ENCODE measurements around the gene PRPS2.

The PRPS2 gene

DNA sequence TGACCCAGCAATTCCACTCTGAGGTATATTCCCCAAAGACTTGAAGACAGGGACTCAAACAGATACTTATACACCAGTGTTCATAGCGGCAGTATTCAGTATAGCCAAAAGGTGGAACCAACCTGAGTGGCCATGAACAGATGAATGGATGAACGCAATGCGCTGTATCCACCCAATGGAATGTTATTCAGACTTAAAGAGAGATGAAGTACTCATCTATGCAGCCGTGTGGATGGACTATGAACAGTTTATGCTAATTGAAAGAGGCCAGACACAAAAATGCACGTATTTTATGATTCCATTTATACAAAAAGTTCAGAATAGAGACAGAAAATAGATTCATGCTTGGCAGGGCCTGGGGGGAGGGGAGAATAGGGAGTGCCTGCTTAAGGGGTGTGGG, 26.3 kb downstream of the PRPS2 start:
- no peak for DNase-seq (ENCODE audit: low read depth)

DNA sequence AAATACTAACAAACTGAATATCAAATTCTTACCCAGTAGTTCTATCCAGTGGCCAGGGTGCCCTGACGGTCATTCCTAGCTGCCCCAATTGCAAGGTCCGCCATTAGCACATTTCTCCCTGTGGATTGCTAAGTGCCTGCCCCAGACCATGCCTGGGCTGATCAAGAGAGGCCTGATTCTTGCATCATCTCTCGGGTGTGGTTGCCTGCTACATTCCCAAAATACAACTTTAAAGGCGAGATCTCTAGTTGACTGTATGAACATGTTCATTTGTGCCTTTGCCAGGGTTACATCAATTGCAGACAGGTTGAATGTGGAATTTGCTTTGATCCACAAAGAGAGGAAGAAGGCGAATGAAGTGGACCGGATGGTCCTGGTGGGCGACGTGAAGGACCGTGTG, 28.0 kb downstream of the PRPS2 start:
- DNase-seq (ENCODE audit: low read depth): no peak

DNA sequence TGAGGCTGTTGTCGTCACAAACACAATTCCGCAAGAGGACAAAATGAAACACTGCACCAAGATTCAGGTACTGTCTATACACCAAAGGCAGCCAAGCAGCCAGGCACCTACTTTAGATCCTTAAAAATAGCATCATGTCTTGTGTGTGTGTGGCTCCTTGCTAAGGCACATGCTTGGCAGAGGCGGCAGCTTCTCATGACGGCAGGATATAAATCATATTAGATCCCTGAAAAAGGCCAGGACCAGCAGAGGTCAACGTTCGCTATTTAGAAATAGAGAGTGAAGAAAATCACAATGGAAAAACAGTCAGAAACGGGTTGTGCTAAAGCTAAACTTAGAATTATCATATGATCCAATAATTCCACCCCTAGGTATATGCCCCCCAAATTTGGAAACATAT, 29.5 kb downstream of the PRPS2 start:
- DNase-seq (ENCODE audit: low read depth): no peak

DNA sequence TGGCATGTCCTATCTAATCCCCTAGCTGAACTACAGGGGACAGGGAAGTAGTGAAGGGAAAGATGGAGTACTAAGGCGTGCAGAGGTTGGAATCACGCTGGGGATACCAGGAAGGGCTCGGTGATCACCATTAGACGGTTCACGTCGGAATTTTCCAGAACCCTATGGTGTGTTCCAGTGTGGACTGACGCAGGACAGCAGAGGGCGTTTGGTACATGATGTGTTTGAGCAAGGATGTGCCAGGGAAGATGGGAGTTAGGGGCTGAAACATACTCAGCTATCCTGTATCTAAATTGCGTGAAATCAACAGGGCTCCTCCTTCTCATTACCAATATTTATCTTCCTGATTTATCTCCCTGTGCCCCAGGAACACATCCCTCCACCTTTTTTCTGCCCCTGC, 33.7 kb downstream of the PRPS2 start:
- no peak for DNase-seq (ENCODE audit: low read depth)

DNA sequence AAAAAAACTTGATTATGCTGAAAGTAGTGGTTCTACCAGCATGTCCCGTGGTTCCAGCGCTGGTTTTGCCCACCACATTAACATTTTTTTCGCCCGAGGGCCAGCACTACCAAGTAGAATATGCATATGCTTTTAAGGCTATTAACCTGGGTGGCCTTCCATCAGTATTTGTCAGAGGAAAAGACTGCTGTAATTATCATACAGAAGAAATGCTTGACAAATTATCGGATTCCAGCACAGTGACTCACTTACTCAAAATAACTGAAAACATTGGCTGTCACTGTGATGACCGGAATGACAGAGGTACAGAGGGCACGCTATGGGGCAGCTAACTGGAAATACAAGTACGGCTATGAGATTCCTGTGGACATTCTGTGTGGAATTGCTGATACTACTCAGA, 34.6 kb downstream of the PRPS2 start:
- no peak for DNase-seq (ENCODE audit: low read depth)

DNA sequence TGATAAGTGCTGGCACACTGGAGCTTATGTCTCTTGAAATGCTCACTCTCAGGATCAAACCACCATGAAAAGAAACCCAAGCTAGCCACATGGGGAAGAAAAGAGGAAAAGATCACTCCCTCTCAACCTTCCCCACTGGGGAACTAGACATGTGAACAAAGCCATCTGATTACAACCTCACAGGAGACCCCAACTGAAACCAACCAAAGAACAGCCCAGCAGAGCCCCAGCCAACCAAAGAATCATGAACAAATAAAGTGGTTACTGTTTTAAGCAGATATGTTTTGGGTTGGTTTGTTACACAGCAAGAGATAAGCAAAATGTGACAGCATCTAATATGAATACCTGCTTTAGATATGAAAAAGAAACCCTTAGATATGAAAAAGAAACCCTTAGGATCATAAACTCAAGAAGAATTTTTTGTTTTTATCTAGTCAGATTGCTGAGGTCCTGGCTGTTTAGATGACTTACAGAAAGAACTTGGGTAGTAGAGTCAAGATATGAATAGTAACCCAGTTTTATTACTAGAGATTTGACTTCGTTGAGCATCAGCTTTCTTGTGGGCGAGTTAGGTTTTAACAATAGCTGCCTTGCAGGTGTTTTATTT, 52.0 kb downstream of the PRPS2 start:
- no peak for DNase-seq (ENCODE audit: low read depth)

DNA sequence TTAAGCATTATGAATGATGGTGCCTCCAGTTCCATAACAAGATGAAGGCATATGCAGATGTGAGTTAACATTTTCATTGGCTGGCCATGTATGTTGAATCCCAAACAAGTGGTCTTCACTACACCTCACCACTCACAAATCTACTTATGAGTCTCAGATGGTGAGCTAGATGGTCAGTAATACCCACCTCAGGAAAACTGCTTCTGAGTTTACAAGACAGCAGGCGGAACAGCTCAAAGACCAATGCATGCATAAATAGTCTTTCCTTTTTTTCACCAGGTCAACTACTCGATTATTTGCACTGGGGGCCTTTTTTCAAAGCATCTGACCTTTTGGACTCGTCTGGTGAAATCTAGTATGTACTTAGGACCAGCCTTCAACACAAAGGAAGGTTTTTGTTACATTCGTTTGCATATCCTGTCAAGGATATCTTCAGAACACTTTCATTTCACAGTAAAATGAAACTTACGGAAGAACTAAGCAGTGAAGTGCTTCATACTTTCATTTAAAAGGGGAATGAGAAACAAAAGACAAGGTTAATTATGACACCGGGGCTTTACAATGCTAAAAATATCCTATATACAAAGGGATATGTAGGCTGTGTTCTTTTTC, 52.6 kb downstream of the PRPS2 start:
- DNase-seq (ENCODE audit: low read depth): no peak

DNA sequence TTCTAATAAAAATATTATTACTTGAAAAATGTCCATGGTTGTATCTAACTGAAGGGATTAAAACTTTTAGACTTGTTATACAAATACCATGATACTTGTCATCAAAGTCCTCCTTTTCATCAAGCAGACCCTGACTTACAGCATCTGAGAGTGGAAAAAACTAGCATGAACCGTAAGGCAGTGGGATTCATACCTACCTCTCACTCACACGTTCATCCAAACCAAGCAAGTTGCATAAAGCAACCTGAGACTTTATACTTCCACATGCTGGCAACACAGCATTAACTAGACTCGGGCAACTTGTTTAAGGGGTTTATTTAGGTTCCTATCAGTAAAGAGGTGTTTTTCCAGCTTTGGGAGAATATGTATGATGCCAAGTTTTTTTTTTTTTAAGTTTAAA, 53.1 kb downstream of the PRPS2 start:
- DNase-seq (ENCODE audit: low read depth): no peak

DNA sequence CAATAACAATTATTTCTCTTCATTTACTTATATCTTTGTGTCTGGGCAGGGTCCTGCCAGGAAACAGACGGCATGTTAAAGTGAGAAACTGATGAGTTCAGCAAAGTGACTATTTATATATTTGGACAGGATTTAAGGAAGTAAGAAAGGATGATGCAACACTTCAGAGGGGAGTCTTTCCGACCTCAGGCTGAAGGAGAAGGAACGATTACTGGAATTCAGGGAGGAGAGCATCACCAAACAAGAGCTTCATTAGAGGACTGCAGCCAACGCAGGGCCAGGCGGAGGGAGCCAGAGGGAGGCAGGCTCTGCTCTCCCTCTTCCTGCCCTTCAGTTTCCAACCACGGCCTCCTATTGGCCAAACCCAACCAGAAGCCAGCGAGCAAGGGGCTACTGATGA, 74.1 kb downstream of the PRPS2 start:
- no peak for DNase-seq (ENCODE audit: low read depth)

DNA sequence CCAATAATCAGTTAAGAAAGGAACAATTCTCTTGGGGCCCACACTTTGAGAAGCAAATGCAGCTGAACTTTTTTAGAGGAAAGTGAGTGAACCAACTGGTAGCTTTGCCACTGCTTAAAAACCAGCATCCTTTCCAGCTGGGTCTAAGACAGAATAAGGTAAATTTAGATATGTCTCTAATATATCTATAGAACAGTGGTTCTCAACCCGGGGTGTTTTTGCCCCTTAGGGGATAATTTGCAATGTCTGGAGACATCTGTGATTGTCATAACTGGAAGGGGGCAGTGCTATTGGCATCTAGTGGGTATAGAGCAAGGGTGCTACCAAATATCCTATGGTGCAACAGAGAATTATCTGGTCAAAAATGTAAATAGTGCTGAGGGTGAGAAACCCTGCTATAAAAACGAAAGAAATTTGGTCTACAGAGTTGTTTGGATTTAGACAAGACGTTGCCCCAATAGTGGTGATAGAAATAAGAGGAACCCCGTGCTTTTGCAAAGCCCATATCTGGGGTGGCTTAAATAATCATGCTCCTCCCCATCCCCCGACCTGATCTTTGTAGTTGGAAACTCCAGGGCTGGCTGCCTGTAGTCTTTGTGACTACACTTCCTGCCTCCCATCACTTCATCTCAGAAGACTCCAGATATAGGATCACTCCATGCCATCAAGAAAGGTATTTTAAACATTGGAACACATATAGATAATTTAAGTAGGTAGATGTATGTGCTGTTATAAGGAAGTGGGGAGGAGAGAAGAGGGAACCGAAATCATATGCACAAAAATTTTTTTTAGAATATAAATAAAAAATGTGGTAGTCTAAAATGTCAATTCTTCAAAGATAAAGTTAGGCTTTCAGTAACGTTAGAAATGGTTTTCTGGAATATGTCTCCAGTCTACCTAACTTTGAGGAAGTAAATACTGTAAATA, 75.5 kb downstream of the PRPS2 start, which contains the start of gene TLR7:
Gene TLR7, plus strand, starts transcription at position 622 of the 927 bp plus-strand sequence. CDS start 507 bp downstream, outside the sequence.
- no peak for DNase-seq (ENCODE audit: low read depth)

DNA sequence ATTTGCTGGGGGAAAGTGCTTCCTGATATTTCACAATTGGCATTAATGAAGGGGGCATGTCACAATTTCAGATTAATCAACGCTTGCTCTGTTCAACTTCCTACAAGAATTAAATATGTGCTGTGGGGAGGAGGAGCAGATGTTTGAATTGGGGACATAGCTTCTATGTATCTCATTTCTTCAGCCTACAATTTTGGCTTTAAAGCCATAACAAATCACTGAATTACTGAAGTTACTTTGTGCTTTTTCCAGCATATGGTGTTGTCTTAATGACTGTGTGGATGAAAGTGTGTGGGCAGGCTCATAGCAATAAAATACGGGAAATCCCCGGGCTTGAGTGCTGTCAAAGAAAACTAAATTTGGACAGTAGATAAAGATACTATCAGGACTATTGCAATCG, 76.5 kb downstream of the PRPS2 start:
- no peak for DNase-seq (ENCODE audit: low read depth)

DNA sequence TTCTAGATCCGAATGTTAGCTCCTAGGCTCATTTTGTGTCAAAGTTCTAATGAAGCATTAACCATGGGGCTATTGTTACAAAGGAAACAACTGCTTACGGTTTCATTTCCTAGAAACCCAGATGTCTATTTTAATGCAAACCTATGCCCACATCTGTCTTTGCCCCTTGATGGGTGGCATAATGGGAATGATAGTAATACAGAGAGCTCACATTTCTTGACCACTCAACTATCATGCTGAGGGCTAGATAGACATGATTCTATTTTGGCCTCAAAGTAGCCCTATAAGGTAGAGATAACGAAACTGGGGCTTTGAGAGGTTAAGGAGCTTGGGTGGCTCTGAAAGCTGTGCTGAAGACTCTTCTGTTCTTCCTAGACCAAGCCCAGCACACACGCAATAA, 77.5 kb downstream of the PRPS2 start:
- no peak for DNase-seq (ENCODE audit: low read depth)

DNA sequence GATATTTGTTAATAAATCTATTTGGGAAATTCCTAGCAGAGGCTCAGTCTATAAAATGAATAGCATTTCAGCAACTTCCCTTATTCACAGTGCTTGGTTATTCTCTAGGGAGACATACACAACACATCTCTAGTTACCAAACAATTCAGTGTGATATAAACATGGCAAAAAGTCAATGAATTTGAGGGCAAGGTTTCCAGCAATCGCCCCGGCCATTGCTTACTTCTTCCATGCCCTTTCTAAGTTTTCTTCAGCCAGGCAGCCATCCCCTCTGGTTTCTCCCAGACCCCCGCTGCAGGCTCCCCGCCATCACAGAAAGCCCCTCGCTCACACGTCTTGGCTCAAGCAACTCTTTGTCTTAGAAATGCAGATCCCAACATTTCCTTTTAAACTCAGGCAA, 80.0 kb downstream of the PRPS2 start:
- DNase-seq (ENCODE audit: low read depth): peak; percentile 26

DNA sequence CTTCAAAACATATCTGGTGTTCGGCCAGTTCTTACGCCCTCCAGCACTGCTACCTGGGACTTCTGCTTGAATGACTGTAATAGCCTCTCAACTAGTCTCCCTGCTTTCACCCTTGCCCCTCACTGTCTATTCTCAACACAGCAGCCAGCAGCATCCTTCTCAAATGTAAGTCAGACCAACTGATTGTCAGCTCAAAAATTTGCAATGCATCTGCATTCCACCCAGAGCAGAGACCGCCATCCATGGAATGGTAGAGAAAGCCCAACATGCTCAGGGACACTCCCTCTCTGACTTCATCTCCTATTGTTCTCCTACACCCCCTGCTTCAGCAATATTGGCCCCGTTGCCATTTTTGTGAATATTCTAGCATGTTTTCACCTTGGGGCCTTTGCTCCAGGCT, 81.5 kb downstream of the PRPS2 start:
- no peak for DNase-seq (ENCODE audit: low read depth)

All from fibroblast of gingiva (primary cell).